ENCODE data around the gene GIMAP7.

DNA sequence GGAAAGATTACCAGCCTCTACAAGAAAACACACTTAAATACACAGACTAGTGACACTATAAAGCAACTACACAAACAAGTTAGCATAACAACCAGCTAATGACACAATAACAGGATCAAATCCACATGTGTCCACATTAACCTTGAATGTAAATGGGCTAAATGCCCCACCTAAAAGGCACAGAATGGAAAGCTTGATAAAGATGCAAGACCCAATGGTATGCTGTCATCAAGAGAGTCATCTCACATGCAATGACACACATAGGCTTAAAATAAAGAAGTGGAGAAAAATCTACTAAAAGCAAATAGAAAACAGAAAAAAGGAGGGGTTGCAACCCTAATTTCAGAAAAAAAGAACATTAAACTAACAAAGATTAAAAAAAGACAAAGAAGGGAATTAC is 38.5 kb downstream of the GIMAP7 start:
- TF ChIP-seq, protein P1, sequence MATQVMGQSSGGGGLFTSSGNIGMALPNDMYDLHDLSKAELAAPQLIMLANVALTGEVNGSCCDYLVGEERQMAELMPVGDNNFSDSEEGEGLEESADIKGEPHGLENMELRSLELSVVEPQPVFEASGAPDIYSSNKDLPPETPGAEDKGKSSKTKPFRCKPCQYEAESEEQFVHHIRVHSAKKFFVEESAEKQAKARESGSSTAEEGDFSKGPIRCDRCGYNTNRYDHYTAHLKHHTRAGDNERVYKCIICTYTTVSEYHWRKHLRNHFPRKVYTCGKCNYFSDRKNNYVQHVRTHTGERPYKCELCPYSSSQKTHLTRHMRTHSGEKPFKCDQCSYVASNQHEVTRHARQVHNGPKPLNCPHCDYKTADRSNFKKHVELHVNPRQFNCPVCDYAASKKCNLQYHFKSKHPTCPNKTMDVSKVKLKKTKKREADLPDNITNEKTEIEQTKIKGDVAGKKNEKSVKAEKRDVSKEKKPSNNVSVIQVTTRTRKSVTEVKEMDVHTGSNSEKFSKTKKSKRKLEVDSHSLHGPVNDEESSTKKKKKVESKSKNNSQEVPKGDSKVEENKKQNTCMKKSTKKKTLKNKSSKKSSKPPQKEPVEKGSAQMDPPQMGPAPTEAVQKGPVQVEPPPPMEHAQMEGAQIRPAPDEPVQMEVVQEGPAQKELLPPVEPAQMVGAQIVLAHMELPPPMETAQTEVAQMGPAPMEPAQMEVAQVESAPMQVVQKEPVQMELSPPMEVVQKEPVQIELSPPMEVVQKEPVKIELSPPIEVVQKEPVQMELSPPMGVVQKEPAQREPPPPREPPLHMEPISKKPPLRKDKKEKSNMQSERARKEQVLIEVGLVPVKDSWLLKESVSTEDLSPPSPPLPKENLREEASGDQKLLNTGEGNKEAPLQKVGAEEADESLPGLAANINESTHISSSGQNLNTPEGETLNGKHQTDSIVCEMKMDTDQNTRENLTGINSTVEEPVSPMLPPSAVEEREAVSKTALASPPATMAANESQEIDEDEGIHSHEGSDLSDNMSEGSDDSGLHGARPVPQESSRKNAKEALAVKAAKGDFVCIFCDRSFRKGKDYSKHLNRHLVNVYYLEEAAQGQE (IDR thresholded peaks at IDR 0.05; ENCODE audit: insufficient read depth in 1 of 2, low read depth in 2 of 2, low read length in 2 of 2) = no peak
- TF ChIP-seq POLR2AphosphoS5 (IDR thresholded peaks at IDR 0.05; ENCODE audit: low read depth, low read length) (no peak), SIN3A (IDR thresholded peaks at IDR 0.05; ENCODE audit: borderline replicate concordance, insufficient read depth, low read length) (no peak)

All from PFSK-1 (cell line).